Mesendoderm (in vitro differentiated cells): ENCODE results near the gene SRGAP3.

Source experiments
- DNase-seq: peaks from one replicate; pipeline ENCODE4 v3.0.0; 2013
- H2AK5ac ChIP-seq: 2 replicates; pipeline ENCODE4 v1.6.1; 2013; ENCODE audit warnings: low read length, inconsistent platforms
- H2BK120ac ChIP-seq: 2 replicates; pipeline ENCODE4 v1.6.1; 2013; ENCODE audit warnings: low read depth, mild to moderate bottlenecking, low read length, moderate library complexity, mixed read lengths
- H2BK15ac ChIP-seq: replicated peaks from 2 replicates; pipeline ENCODE4 v1.6.1; 2013; ENCODE audit warnings: low read depth, mild to moderate bottlenecking, moderate library complexity
- H2BK5ac ChIP-seq: 2 replicates; pipeline ENCODE4 v1.6.1; 2013; ENCODE audit warnings: low read length, inconsistent platforms
- H3K18ac ChIP-seq: 2 replicates; pipeline ENCODE4 v1.6.1; 2013; ENCODE audit warnings: mild to moderate bottlenecking, low read length, mixed read lengths
- H3K23ac ChIP-seq: one replicate; pipeline ENCODE4 v1.6.1; 2013; ENCODE audit warnings: low read length
- H3K27ac ChIP-seq: 2 replicates; pipeline ENCODE4 v1.5.1; 2013; ENCODE audit warnings: low read depth, mild to moderate bottlenecking, inconsistent platforms, low read length, moderate library complexity
- H3K27me3 ChIP-seq: 2 replicates; pipeline ENCODE4 v1.6.1; 2013; ENCODE audit warnings: low read length, control low read depth, mild to moderate bottlenecking, inconsistent platforms; ENCODE audit not compliant: insufficient read depth, poor library complexity
- H3K36me3 ChIP-seq: 2 replicates; pipeline ENCODE4 v1.6.1; 2013; ENCODE audit warnings: low read length, inconsistent platforms; ENCODE audit not compliant: control insufficient read depth, insufficient read depth
- H3K4ac ChIP-seq: one replicate; pipeline ENCODE4 v1.6.1; 2013; ENCODE audit warnings: low read depth, mild to moderate bottlenecking, low read length, moderate library complexity
- H3K4me1 ChIP-seq: 2 replicates; pipeline ENCODE4 v1.6.1; 2013; ENCODE audit warnings: low read depth, low read length, inconsistent platforms; ENCODE audit not compliant: control insufficient read depth
- H3K4me2 ChIP-seq: 2 replicates; pipeline ENCODE4 v1.6.1; 2013; ENCODE audit warnings: low read length
- H3K4me3 ChIP-seq: 2 replicates; pipeline ENCODE4 v1.5.1; 2013; ENCODE audit warnings: mild to moderate bottlenecking, low read length
- H3K56ac ChIP-seq: one replicate; pipeline ENCODE4 v1.6.1; 2013; ENCODE audit warnings: low read length
- H3K79me1 ChIP-seq: 2 replicates; pipeline ENCODE4 v1.6.1; 2013; ENCODE audit warnings: low read length, inconsistent platforms
- H3K79me2 ChIP-seq: 2 replicates; pipeline ENCODE4 v1.6.1; 2013; ENCODE audit warnings: mild to moderate bottlenecking, low read length; ENCODE audit not compliant: control insufficient read depth, insufficient read depth
- H3K9ac ChIP-seq: 2 replicates; pipeline ENCODE4 v1.6.1; 2013; ENCODE audit warnings: low read length, inconsistent platforms
- H4K5ac ChIP-seq: one replicate; pipeline ENCODE4 v1.6.1; 2013; ENCODE audit warnings: low read length
- H4K8ac ChIP-seq: one replicate; pipeline ENCODE4 v1.6.1; 2013; ENCODE audit warnings: low read depth, mild to moderate bottlenecking, control low read depth, low read length, moderate library complexity
- WGBS: extraction: QIAGEN DNeasy Blood & Tissue Kit; methylation state at CpG from one replicate; pipeline ENCODE4 v1.1.7; 2013; ENCODE audit warnings: low lambda C conversion rate, missing lambda C conversion rate; ENCODE audit not compliant: insufficient coverage; ENCODE audit errors: extremely low coverage; 5-methylcytosine and 5-hydroxymethylcytosine counted together

Gene SRGAP3

GRCh38 chr3:9026320-9027045, 223.0 kb downstream of the SRGAP3 start:
- Histone ChIP-seq H2AK5ac (no peak overlapping the region), H3K4me3 (no peak overlapping the region), H3K79me1 (no peaks in the 10 kb centered on the region), H3K56ac (no peak overlapping the region), H3K23ac (no peak overlapping the region), H3K27ac (no peak overlapping the region), H3K18ac (no peak overlapping the region), H3K4me2 (no peak overlapping the region), H2BK5ac (no peak overlapping the region), H4K8ac (no peak overlapping the region), H3K9ac (no peak overlapping the region), H3K27me3 (no peaks in the 10 kb centered on the region), H2BK120ac (no peak overlapping the region), H2BK15ac (no peak overlapping the region), H3K4me1 (no peaks in the 10 kb centered on the region), H4K5ac (no peak overlapping the region), H3K79me2 (no peaks in the 10 kb centered on the region), H3K36me3 (no peaks in the 10 kb centered on the region), H3K4ac (no peak overlapping the region)
- no CpG with 5 or more reads among the region's 7 CpGs for WGBS
- DNase-seq = no peak

- H2BK15ac ChIP-seq = no peak overlapping the region
- no peak overlapping the region for H3K56ac ChIP-seq
- no peak overlapping the region for H3K23ac ChIP-seq
- H2BK5ac ChIP-seq = no peak overlapping the region
- H2BK120ac ChIP-seq = no peak overlapping the region
- H3K4me3 ChIP-seq = no peak overlapping the region
- H3K36me3 ChIP-seq = no peaks in the 10 kb centered on the region
- DNase-seq = no peak
- H3K79me2 ChIP-seq = no peaks in the 10 kb centered on the region
- no peaks in the 10 kb centered on the region for H3K27me3 ChIP-seq
- no peak overlapping the region for H3K18ac ChIP-seq
- no peaks in the 10 kb centered on the region for H3K4me1 ChIP-seq
- no peak overlapping the region for H3K27ac ChIP-seq
- no peak overlapping the region for H4K5ac ChIP-seq
- H3K4ac ChIP-seq = no peak overlapping the region
- H3K9ac ChIP-seq = no peak overlapping the region
- H4K8ac ChIP-seq = no peak overlapping the region
- no peaks in the 10 kb centered on the region for H3K79me1 ChIP-seq
- H2AK5ac ChIP-seq = no peak overlapping the region
- no CpG with 5 or more reads among the region's 2 CpGs for WGBS
- H3K4me2 ChIP-seq = no peak overlapping the region
Observed at GRCh38 chr3:9024341-9024740, 225.1 kb downstream of the SRGAP3 start.

DNA sequence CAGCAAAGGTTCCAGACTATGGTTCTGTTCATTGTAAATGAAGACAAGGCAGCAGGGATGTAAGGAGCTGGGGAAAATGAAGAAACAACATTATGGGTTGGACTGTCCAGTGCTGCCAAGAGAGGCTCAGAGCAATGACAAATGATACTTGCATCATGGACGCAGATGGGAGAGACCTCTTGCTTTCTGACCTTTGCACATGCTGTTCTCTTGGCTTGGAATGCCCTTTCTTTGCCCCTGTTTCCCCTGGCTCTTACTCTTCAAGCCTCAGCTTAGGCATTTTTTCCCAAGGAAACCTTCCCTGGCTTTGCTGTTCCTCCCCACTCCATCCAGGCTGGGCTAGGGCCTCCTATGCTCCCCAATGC, 226.2 kb downstream of the SRGAP3 start:
- H4K5ac ChIP-seq = no peak overlapping the region
- H2BK5ac ChIP-seq = no peak overlapping the region
- no peak overlapping the region for H2BK15ac ChIP-seq
- H3K4me1 ChIP-seq = no peaks in the 10 kb centered on the region
- H3K4ac ChIP-seq = no peak overlapping the region
- H3K23ac ChIP-seq = no peak overlapping the region
- H4K8ac ChIP-seq = no peak overlapping the region
- no peak overlapping the region for H3K27ac ChIP-seq
- no peak overlapping the region for H3K18ac ChIP-seq
- H3K79me2 ChIP-seq = no peaks in the 10 kb centered on the region
- no peak overlapping the region for H3K4me2 ChIP-seq
- no peak overlapping the region for H2BK120ac ChIP-seq
- no CpG with 5 or more reads among the region's 1 CpG for WGBS
- no peak overlapping the region for H3K9ac ChIP-seq
- no peak overlapping the region for H2AK5ac ChIP-seq
- no peak for DNase-seq
- H3K79me1 ChIP-seq = no peaks in the 10 kb centered on the region
- no peak overlapping the region for H3K56ac ChIP-seq
- no peak overlapping the region for H3K4me3 ChIP-seq
- H3K27me3 ChIP-seq = no peaks in the 10 kb centered on the region
- H3K36me3 ChIP-seq = no peaks in the 10 kb centered on the region

DNA sequence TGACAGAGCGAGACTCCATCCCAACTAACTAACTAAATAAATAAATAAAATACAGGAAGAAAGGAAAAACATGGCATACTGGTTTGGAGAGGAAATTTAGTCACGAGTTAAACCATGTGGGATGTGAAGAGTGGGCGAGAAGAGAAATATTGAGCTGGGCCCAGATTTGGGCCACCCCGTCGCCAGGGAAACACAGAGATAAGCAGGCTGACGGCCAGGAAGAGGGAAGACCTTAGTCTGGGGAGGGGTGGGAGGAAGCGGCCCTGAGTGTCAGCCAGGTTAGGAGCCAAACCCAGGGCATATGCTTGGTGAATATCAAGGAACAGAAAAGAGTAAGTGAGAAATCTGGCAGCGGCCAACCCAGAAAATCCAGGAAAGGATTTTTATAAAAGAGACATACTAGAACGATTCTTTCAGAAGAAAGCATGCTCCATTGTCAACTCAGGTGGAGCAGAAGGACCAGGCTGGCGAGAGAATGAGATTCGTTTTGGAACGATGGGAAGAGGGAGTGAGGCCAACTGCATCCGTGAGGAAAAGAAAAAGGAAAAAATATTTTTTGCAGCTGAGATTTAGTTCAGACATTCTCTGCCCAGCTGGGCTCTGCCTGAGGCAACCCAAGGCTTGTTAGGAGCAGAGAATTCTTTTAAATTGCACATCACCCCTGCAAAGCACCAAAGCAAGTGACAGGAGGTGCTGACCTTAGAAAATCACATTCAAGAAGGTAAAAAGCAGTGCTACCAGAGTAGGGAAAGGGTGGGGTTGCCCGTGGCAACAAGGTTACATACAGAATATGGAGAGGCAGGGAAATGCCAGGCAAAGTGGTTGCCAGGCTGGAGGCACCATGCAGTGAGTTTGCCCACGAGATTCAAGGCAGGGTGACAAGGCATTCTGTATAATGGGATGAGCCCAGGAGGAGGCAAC, 226.9 kb downstream of the SRGAP3 start:
- no peak overlapping the region for H2BK15ac ChIP-seq
- no peak overlapping the region for H3K56ac ChIP-seq
- no peak overlapping the region for H4K5ac ChIP-seq
- H3K9ac ChIP-seq = no peak overlapping the region
- H2BK120ac ChIP-seq = no peak overlapping the region
- H3K4me3 ChIP-seq = no peak overlapping the region
- no peak overlapping the region for H4K8ac ChIP-seq
- no peak overlapping the region for H3K23ac ChIP-seq
- no peak overlapping the region for H3K4me2 ChIP-seq
- no peaks in the 10 kb centered on the region for H3K79me1 ChIP-seq
- no CpG with 5 or more reads among the region's 15 CpGs for WGBS
- H2BK5ac ChIP-seq = no peak overlapping the region
- H3K18ac ChIP-seq = no peak overlapping the region
- no peaks in the 10 kb centered on the region for H3K27me3 ChIP-seq
- no peak overlapping the region for H3K27ac ChIP-seq
- no peak for DNase-seq
- no peaks in the 10 kb centered on the region for H3K36me3 ChIP-seq
- H3K4ac ChIP-seq = no peak overlapping the region
- H3K79me2 ChIP-seq = no peaks in the 10 kb centered on the region
- H2AK5ac ChIP-seq = no peak overlapping the region
- no peaks in the 10 kb centered on the region for H3K4me1 ChIP-seq

GRCh38 chr3:9021271-9022009, 228.0 kb downstream of the SRGAP3 start:
- Histone ChIP-seq H2BK15ac (no peak overlapping the region), H4K8ac (no peak overlapping the region), H3K23ac (no peak overlapping the region), H3K79me1 (no peaks in the 10 kb centered on the region), H2BK5ac (no peak overlapping the region), H3K27ac (no peak overlapping the region), H2BK120ac (no peak overlapping the region), H3K4me1 (no peaks in the 10 kb centered on the region), H2AK5ac (no peak overlapping the region), H3K56ac (no peak overlapping the region), H3K79me2 (no peaks in the 10 kb centered on the region), H3K36me3 (no peaks in the 10 kb centered on the region), H3K18ac (no peak overlapping the region), H3K9ac (no peak overlapping the region), H3K4me2 (no peak overlapping the region), H3K4ac (no peak overlapping the region), H4K5ac (no peak overlapping the region), H3K27me3 (no peaks in the 10 kb centered on the region), H3K4me3 (no peak overlapping the region)
- no CpG with 5 or more reads among the region's 7 CpGs for WGBS
- no peak for DNase-seq
